SK-N-SH treated with all-trans-retinoic acid at 6 μM for 48 hours (cell line): ENCODE results near the gene PLOD2.

Experiments
- ATAC-seq: fragments of 200-7000 bp; cut with Tn5 transposase; 3 replicates; pipeline ENCODE4 v1.9.1; 2020; ENCODE audit warnings: mild to moderate bottlenecking, moderate library complexity
- ARNTL ChIP-seq: fragments of 450-650 bp; formaldehyde crosslinking; IDR thresholded peaks from 2 replicates; pipeline ENCODE4 v1.5.0; 2020; ENCODE audit warnings: low read depth, mild to moderate bottlenecking, moderate library complexity, borderline replicate concordance
- BACH2 ChIP-seq: fragments of 250-450 bp; sonication (Bioruptor Pico); IDR thresholded peaks from 2 replicates; pipeline ENCODE4 v1.9.0; 2021; ENCODE audit warnings: mild to moderate bottlenecking, borderline replicate concordance
- CSDC2 ChIP-seq: fragments of 250-450 bp; sonication (Bioruptor Pico); IDR thresholded peaks from 2 replicates; pipeline ENCODE4 v1.5.0; 2020; ENCODE audit warnings: mild to moderate bottlenecking, moderate library complexity
- CSRNP3 ChIP-seq: fragments of 250-450 bp; sonication (Bioruptor Pico); IDR thresholded peaks from 2 replicates; pipeline ENCODE4 v1.5.1; 2021; ENCODE audit warnings: mild to moderate bottlenecking, moderate library complexity
- ESRRG ChIP-seq: fragments of 250-450 bp; sonication (Bioruptor Pico); IDR thresholded peaks from 2 replicates; pipeline ENCODE4 v1.6.1; 2021; ENCODE audit warnings: mild to moderate bottlenecking
- GLIS3 ChIP-seq: fragments of 250-450 bp; sonication (Bioruptor Pico); IDR thresholded peaks from 2 replicates; pipeline ENCODE4 v1.5.0; 2020; ENCODE audit warnings: mild to moderate bottlenecking, moderate library complexity
- ISL1 ChIP-seq: fragments of 250-450 bp; sonication (Bioruptor Pico); IDR thresholded peaks from 2 replicates; pipeline ENCODE4 v2.1.2; 2022; ENCODE audit warnings: mild to moderate bottlenecking, moderate library complexity
- OSR1 ChIP-seq: fragments of 250-450 bp; sonication (Bioruptor Pico); IDR thresholded peaks from 2 replicates; pipeline ENCODE4 v1.8.0; 2022; ENCODE audit warnings: moderate library complexity, mild to moderate bottlenecking, inconsistent platforms
- PATZ1 ChIP-seq: fragments of 250-450 bp; sonication (Bioruptor Pico); IDR thresholded peaks from 2 replicates; pipeline ENCODE4 v1.8.0; 2020; ENCODE audit warnings: mild to moderate bottlenecking, moderate library complexity, borderline replicate concordance
- POU6F1 ChIP-seq: fragments of 250-450 bp; sonication (Bioruptor Pico); IDR thresholded peaks from 2 replicates; pipeline ENCODE4 v1.8.0; 2021; ENCODE audit warnings: low read depth, mild to moderate bottlenecking, moderate library complexity, borderline replicate concordance
- PPARA ChIP-seq: fragments of 250-450 bp; sonication (Bioruptor Pico); IDR thresholded peaks from 2 replicates; pipeline ENCODE4 v1.5.0; 2020; ENCODE audit warnings: mild to moderate bottlenecking, borderline replicate concordance
- RARB ChIP-seq: fragments of 250-450 bp; sonication (Bioruptor Pico); IDR thresholded peaks from 2 replicates; pipeline ENCODE4 v1.8.0; 2021; ENCODE audit warnings: mild to moderate bottlenecking, moderate library complexity
- SNAI2 ChIP-seq: fragments of 250-450 bp; sonication (Bioruptor Pico); IDR thresholded peaks from 2 replicates; pipeline ENCODE4 v1.5.0; 2020; ENCODE audit warnings: mild to moderate bottlenecking, moderate library complexity
- TOX ChIP-seq: fragments of 250-450 bp; sonication (Bioruptor Pico); IDR thresholded peaks from 2 replicates; pipeline ENCODE4 v1.8.0; 2021; ENCODE audit warnings: mild to moderate bottlenecking, moderate library complexity, borderline replicate concordance
- ZC3H10 ChIP-seq: fragments of 250-450 bp; sonication (Bioruptor Pico); IDR thresholded peaks from 2 replicates; pipeline ENCODE4 v1.5.1; 2021; ENCODE audit warnings: mild to moderate bottlenecking, moderate library complexity
- ZFP3 ChIP-seq: fragments of 250-450 bp; sonication (Bioruptor Pico); IDR thresholded peaks from 2 replicates; pipeline ENCODE4 v1.5.0; 2020; ENCODE audit warnings: mild to moderate bottlenecking, moderate library complexity
- ZFP30 ChIP-seq: fragments of 450-650 bp; formaldehyde crosslinking; IDR thresholded peaks from 2 replicates; pipeline ENCODE4 v1.5.0; 2022; ENCODE audit warnings: mild to moderate bottlenecking, moderate library complexity
- ZNF565 ChIP-seq: fragments of 450-650 bp; formaldehyde crosslinking; conservative IDR thresholded peaks from 2 replicates; pipeline ENCODE4 v1.5.0; 2020; ENCODE audit warnings: low read depth, mild to moderate bottlenecking, moderate library complexity
- ZNF70 ChIP-seq: fragments of 450-650 bp; formaldehyde crosslinking; IDR thresholded peaks from 2 replicates; pipeline ENCODE4 v1.5.0; 2020; ENCODE audit warnings: mild to moderate bottlenecking, moderate library complexity
- ZNF8 ChIP-seq: fragments of 450-650 bp; formaldehyde crosslinking; IDR thresholded peaks from 2 replicates; pipeline ENCODE4 v1.5.0; 2020; ENCODE audit warnings: mild to moderate bottlenecking, moderate library complexity

PLOD2 gene

GRCh38 chr3:146170591-146170990, 9.6 kb upstream of the PLOD2 start:
- TF ChIP-seq SNAI2 (CRISPR knock-in tag), result no peak
- TF ChIP-seq OSR1, result no peak
- TF ChIP-seq POU6F1 (CRISPR knock-in tag), result no peak
- no peak for TF ChIP-seq TOX (CRISPR knock-in tag)
- TF ChIP-seq RARB (CRISPR knock-in tag), result no peak
- TF ChIP-seq ZFP3 (CRISPR knock-in tag), result no peak
- TF ChIP-seq ESRRG (CRISPR knock-in tag), result no peak
- no peak for TF ChIP-seq PPARA
- TF ChIP-seq ZNF8, result no peak
- TF ChIP-seq GLIS3 (CRISPR knock-in tag), result no peak
- TF ChIP-seq ZNF70 (CRISPR knock-in tag), result no peak
- no peak for TF ChIP-seq BACH2 (CRISPR knock-in tag)
- TF ChIP-seq PATZ1, result no peak
- no peak for TF ChIP-seq ARNTL
- no peak for TF ChIP-seq ISL1
- TF ChIP-seq ZC3H10, result no peak
- no peak for ATAC-seq

GRCh38 chr3:146169891-146170290, 8.9 kb upstream of the PLOD2 start:
- no peak for ATAC-seq
- TF ChIP-seq ZFP3 (CRISPR knock-in tag) (no peak), RARB (CRISPR knock-in tag) (no peak), PATZ1 (no peak), ARNTL (no peak), GLIS3 (CRISPR knock-in tag) (no peak), PPARA (no peak), ISL1 (no peak), POU6F1 (CRISPR knock-in tag) (no peak), ESRRG (CRISPR knock-in tag) (no peak), CSRNP3 (CRISPR knock-in tag) (no peak)

GRCh38 chr3:146166826-146167225, 5.8 kb upstream of the PLOD2 start:
- TF ChIP-seq TOX (CRISPR knock-in tag) (no peak), ZC3H10 (no peak), CSDC2 (CRISPR knock-in tag) (no peak), OSR1 (no peak), ZFP30 (no peak), PATZ1 (no peak), ZNF565 (no peak), POU6F1 (CRISPR knock-in tag) (no peak), BACH2 (CRISPR knock-in tag) (no peak), ESRRG (CRISPR knock-in tag) (no peak), CSRNP3 (CRISPR knock-in tag) (no peak), ZNF8 (no peak), ISL1 (no peak)

More at GRCh38 chr3:146166826-146167225, 5.8 kb upstream of the PLOD2 start:
- no peak for ATAC-seq
